Liver (tissue), 3 donors: ENCODE data around the gene C1QTNF1.
"Not testable (repeated sequence)": the region's sequence is repeated elsewhere in the genome, so short reads cannot be mapped to it uniquely, and the experiment has no call there.

Source experiments
- GABPA ChIP-seq, 2 donors: IDR thresholded peaks in 1 of 2; conservative IDR thresholded peaks in 1 of 2; 2 replicates each; pipeline ENCODE4 v1.6.1; 2016; ENCODE audit warnings: antibody characterized with exemption in 2 of 2, mild to moderate bottlenecking in 1 of 2, moderate library complexity in 1 of 2
- MAX ChIP-seq: IDR thresholded peaks from 2 replicates; pipeline ENCODE4 v1.6.1; 2016; ENCODE audit warnings: antibody characterized with exemption
- RAD21 ChIP-seq, 2 donors: IDR thresholded peaks; 2 replicates each; pipeline ENCODE4 v1.6.1; 2016; ENCODE audit warnings: antibody characterized with exemption in 2 of 2, mild to moderate bottlenecking in 2 of 2
- REST ChIP-seq: IDR thresholded peaks from 2 replicates; pipeline ENCODE4 v1.6.1; 2016; ENCODE audit warnings: antibody characterized with exemption, mild to moderate bottlenecking
- TF ChIP-seq, protein P1 (sequence below): fragments of 150-350 bp; IDR thresholded peaks from 2 replicates; pipeline ENCODE4 v1.5.1; 2017; ENCODE audit warnings: improper control_type of control experiment, low read depth, low read length; ENCODE audit not compliant: missing input control
- donor health status: healthy.
- donor health status: healthy.

GRCh38 chr17:79074121-79074648 is 50.2 kb downstream of the C1QTNF1 start:
- TF ChIP-seq MAX; GABPA (IDR thresholded peaks at IDR 0.05 in 1 of 2, conservative IDR thresholded peaks at IDR 0.05 in 1 of 2); RAD21 (IDR thresholded peaks at IDR 0.05); REST: not testable (repeated sequence)
- TF ChIP-seq, protein P1, sequence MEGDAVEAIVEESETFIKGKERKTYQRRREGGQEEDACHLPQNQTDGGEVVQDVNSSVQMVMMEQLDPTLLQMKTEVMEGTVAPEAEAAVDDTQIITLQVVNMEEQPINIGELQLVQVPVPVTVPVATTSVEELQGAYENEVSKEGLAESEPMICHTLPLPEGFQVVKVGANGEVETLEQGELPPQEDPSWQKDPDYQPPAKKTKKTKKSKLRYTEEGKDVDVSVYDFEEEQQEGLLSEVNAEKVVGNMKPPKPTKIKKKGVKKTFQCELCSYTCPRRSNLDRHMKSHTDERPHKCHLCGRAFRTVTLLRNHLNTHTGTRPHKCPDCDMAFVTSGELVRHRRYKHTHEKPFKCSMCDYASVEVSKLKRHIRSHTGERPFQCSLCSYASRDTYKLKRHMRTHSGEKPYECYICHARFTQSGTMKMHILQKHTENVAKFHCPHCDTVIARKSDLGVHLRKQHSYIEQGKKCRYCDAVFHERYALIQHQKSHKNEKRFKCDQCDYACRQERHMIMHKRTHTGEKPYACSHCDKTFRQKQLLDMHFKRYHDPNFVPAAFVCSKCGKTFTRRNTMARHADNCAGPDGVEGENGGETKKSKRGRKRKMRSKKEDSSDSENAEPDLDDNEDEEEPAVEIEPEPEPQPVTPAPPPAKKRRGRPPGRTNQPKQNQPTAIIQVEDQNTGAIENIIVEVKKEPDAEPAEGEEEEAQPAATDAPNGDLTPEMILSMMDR = not testable (repeated sequence)
